Measurements from ENCODE around the gene DNMT1.

The DNMT1 gene

GRCh38 chr19:10115392-10116084 is 79.2 kb downstream of the DNMT1 start:
- in situ Hi-C loops (cut with HindIII; ENCODE audit: low sequenced_read_pairs) = loop anchor here (25.0 kb wide), 1 partner anchor 178 kb away; the partner anchor contains the start of gene OLFM2

- in situ Hi-C loops (cut with HindIII; ENCODE audit: low sequenced_read_pairs) = loop anchor here (25.0 kb wide), 1 partner anchor 178 kb away; the partner anchor contains the start of gene OLFM2
Measured at GRCh38 chr19:10114651-10115391, 79.9 kb downstream of the DNMT1 start.

GRCh38 chr19:10113964-10114650 is 80.6 kb downstream of the DNMT1 start:
- in situ Hi-C loops (cut with HindIII; ENCODE audit: low sequenced_read_pairs) = loop anchor here (25.0 kb wide), 1 partner anchor 177 kb away; the partner anchor contains the start of gene OLFM2

DNA sequence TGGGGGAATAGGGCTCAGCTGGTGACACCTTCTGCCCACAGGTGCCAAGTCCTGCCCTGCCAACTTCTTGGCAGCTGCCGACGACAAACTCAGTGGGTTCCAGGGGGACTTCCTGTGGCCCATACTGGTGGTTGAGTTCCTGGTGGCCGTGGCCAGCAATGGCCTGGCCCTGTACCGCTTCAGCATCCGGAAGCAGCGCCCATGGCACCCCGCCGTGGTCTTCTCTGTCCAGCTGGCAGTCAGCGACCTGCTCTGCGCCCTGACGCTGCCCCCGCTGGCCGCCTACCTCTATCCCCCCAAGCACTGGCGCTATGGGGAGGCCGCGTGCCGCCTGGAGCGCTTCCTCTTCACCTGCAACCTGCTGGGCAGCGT is 81.2 kb downstream of the DNMT1 start:
- in situ Hi-C loops (cut with HindIII; ENCODE audit: low sequenced_read_pairs) = loop anchor here (25.0 kb wide), 1 partner anchor 176 kb away; the partner anchor contains the start of gene OLFM2

DNA sequence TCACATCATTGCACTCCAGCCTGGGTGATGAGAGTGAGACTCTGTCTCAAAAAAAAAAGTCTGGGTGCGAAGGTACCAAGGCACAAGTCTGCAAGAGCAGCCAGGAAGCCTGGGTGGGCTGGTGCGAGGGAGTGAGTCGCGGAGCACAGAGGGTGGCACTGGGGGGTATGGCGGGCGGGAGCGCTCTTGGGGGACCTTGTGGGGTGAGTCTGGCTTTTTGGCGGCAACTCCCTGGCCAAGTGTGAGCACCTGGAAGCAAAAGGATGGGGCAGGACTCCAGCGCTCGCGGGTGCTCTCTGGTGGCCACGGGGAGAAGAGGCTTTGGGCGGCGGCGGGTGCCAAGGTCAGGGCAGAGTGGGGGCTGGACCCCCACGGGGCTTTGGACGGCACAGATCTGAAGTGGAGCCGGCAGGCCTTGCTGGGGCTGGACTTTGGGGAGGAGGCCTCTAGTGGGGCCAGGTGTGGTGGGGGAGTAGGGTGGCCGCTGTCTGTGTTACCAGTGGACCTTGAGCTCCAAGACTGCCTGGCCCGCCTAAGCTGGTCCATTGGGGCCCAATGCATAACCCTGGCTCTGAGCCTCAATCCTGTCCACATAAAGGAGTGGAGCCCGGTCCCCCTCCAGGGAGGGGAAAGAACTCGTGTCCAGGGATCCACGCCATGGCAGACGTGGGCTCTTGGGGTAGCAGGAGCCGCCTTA is 81.7 kb downstream of the DNMT1 start:
- in situ Hi-C loops (cut with HindIII; ENCODE audit: low sequenced_read_pairs) = loop anchor here (25.0 kb wide), 1 partner anchor 176 kb away; the partner anchor contains the start of gene OLFM2

DNA sequence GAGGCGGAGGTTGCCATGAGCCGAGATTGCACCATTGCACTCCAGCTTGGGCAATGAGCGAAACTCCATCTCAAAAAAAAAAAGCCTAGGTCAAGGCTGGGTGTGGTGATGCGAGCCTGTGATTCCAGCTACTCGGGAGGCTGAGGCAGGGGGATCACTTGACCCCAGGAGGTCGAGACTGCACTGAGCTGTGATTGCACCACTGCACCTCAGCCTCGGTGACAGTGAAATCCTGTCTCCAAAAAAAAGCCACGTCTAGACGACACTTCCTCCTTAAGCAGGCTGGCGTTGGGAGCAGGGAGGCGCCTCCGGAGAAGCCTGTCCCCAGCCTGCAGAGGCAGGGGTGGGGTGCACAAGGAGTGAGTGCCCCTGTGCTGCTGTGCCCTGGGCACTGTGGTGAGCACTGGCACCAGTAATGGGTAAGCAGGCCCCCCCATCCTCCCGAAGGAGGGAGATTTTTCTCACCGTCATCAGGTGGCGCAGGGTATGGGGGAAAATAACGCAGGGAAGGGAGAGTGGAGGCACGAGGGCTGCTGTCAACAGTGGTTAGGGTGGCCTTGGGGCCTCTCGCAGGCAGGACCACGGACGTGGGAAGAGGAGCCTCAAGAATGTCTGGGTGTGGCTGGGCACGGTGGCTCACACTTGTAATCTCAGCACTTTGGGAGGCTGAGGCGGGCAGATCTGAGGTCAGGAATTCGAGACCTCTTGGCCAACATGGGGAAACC is 82.6 kb downstream of the DNMT1 start:
- in situ Hi-C loops (cut with HindIII; ENCODE audit: low sequenced_read_pairs) = loop anchor here (25.0 kb wide), 1 partner anchor 175 kb away; the partner anchor contains the start of gene OLFM2

DNA sequence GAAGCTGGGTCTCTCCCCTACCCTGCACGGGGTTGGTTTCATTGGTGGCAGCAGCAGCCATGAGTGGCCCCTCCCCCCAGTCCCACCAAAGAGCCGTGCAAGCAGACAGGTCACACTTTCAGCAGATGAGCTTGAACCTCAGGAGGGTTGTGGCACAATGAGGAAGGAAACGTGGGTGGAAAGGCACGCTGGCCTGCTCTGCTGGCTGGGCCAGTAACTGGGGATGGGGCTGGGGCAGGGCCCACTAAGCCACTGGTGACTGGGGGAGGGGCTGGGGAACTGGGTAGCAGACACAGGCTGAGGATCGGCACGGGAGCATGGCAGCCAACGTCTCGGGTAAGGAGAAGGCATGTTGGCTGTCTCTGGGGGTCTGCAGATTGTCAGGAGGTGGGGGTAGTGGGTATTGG is 83.3 kb downstream of the DNMT1 start, which contains the start of gene P2RY11:
P2RY11 (plus strand) TSS at position 289 of the 407 bp plus-strand sequence; CDS start at position 318, 29 bp downstream.
- in situ Hi-C loops (cut with HindIII; ENCODE audit: low sequenced_read_pairs) = loop anchor here (25.0 kb wide), 1 partner anchor 174 kb away; the partner anchor contains the start of gene OLFM2

DNA sequence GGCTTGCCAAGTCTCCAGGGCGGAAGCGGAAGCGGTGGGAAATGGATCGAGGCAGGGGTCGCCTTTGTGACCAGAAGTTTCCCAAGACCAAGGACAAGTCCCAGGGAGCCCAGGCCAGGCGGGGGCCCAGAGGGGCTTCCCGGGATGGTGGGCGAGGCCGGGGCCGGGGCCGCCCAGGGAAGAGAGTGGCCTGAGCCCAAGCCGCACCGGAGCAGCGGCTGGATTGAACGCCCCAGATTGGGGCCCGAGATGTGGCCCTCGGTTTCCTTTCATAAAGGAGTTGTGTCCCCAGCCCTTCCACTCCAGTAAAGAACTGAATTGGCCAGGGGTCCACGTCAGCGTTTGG is 83.8 kb downstream of the DNMT1 start:
- in situ Hi-C loops (cut with HindIII; ENCODE audit: low sequenced_read_pairs) = loop anchor here (25.0 kb wide), 1 partner anchor 174 kb away; the partner anchor contains the start of gene OLFM2

DNA sequence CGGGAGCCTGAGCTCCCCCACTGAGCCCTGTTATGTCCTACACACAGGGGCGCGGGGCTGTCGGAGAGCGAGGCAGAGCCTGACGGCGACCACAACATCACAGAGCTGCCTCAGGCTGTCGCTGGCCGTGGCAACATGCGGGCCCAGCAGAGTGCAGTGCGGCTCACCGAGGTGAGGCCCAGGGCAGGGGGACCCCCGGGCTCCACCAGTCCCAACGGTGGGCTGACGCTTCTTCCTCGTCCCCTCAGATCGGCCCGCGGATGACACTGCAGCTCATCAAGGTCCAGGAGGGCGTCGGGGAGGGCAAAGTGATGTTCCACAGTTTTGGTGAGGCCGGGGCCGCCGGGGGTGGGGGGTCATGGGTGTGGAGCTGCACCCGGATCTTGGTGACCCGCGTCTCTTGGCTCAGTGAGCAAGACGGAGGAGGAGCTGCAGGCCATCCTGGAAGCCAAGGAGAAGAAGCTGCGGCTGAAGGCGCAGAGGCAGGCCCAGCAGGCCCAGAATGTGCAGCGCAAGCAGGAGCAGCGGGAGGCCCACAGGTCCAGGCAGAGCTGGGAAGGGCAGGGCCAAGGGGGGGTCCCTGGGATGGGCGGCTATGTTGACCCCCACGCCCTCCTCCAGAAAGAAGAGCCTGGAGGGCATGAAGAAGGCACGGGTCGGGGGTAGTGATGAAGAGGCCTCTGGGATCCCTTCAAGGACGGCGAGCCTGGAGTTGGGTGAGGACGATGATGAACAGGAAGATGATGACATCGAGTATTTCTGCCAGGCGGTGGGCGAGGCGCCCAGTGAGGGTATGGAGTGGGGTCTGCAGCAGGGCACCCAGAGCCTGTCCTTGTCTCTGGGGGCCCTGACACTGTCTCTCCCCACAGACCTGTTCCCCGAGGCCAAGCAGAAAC is 84.4 kb downstream of the DNMT1 start:
- in situ Hi-C loops (cut with HindIII; ENCODE audit: low sequenced_read_pairs) = loop anchor here (25.0 kb wide), 1 partner anchor 173 kb away; the partner anchor contains the start of gene OLFM2

DNA sequence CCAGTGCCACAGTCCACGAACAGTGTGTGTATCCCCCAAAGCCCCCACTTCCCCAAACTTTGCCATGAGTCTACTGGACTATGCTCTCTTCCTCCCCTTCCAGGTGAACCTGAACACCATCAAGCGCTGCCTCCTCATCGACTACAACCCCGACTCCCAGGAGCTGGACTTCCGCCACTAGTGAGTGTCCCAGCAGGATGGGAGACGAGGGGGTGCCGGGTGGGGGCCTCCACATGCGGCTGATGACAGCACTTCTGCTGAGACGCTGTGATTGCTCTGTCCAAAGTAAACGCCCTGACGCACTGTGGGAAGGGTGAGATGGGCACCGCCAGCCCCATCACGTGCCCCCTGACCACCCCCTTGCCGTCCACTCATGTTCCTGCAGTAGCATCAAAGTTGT is 85.2 kb downstream of the DNMT1 start:
- in situ Hi-C loops (cut with HindIII; ENCODE audit: low sequenced_read_pairs) = loop anchor here (25.0 kb wide), 1 partner anchor 172 kb away; the partner anchor contains the start of gene OLFM2

DNA sequence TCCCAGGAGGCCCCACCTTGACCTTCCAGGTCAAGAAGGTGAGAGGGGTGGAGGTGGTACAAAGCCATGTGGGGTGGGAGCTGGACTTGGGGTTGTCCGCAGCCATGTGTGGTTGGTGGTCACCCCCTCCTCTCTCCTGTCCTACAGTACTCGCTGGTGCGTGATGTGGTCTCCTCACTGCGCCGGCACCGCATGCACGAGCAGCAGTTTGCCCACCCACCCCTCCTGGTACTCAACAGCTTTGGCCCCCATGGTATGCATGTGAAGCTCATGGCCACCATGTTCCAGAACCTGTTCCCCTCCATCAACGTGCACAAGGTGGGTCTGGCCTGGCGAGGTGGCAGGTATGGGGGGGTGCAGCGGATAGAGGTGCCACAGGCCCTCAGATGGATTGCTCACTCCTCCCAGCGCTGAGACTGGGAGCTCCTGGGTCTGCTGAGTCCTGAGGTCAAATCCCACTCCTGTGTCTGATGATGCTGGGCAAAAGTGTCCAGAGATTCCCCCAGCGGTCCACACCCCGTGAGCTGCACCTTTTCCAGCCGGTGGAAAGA is 86.9 kb downstream of the DNMT1 start:
- in situ Hi-C loops (cut with HindIII; ENCODE audit: low sequenced_read_pairs) = loop anchor here (25.0 kb wide), 1 partner anchor 171 kb away; the partner anchor contains the start of gene OLFM2

GRCh38 chr19:10107254-10107653 is 87.5 kb downstream of the DNMT1 start:
- in situ Hi-C loops (cut with HindIII; ENCODE audit: low sequenced_read_pairs) = loop anchor here (25.0 kb wide), 1 partner anchor 170 kb away; the partner anchor contains the start of gene OLFM2

DNA sequence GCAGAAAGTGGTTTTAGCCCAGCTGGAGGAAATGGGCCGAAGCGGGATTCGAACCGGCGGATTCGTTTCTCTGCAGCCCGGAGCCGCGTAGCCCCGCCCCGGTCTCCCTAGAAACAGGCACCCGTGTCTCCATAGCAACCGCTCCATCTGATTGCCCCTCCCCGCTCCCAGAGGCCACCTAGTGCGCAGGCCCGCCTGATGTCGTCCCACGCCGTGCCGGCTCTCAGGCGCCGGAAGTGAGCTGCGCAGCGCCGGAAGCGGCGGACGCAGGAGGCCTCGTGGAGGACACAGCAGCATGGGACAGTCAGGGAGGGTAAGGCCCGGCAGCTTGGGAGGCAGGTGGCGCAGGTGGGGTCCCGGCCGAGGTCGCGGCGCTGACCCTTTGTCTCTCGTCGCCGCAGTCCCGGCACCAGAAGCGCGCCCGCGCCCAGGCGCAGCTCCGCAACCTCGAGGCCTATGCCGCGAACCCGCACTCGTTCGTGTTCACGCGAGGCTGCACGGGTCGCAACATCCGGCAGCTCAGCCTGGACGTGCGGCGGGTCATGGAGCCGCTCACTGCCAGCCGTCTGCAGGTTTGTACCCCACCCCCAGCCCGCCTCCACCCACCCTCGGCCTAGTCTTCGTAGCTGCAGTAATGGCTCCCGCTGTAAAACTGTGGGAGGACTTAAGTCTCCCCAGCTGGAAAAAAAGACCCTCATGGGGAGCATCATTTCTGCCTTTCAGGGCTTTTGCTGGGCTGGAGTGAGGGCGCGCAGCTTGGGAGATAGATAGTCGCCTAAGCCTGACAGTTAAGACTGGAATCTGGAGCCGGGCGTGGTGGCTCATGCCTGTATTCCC is 88.4 kb downstream of the DNMT1 start, which contains the start of gene PPAN:
PPAN (plus strand) TSS at position 263 of the 837 bp plus-strand sequence; CDS start at position 296, 33 bp downstream.
- in situ Hi-C loops (cut with HindIII; ENCODE audit: low sequenced_read_pairs) = loop anchor here (25.0 kb wide), 1 partner anchor 169 kb away; the partner anchor contains the start of gene OLFM2

DNA sequence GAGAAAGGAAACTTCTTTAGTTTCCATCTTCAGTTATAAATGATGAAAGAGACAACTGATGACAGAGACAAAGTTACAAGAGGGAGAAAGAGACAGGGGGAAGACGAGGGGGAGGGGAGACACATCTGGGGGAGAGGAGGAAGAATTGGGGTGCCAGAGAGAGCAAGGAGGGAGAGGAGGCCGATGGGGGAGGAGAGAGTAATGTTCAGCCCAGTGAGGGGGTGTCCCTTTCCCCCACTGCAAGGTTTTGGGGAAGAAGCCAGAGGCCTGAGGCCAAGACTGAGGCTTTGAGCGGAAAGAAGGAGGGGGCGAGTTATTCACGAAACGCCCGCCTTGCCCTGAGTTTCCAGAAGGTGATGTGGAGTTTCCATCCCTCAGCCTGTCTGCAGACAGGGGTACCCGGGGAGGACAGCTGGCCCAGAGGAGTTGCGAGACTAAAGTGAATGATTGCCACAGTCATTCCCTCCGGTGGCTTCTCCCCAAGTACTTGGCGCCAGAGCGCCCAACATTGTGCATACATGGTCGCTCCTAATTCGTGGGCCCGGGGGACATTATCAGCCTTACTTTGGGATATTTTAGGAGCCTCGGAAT is 89.1 kb downstream of the DNMT1 start:
- in situ Hi-C loops (cut with HindIII; ENCODE audit: low sequenced_read_pairs) = loop anchor here (25.0 kb wide), 1 partner anchor 168 kb away; the partner anchor contains the start of gene OLFM2

DNA sequence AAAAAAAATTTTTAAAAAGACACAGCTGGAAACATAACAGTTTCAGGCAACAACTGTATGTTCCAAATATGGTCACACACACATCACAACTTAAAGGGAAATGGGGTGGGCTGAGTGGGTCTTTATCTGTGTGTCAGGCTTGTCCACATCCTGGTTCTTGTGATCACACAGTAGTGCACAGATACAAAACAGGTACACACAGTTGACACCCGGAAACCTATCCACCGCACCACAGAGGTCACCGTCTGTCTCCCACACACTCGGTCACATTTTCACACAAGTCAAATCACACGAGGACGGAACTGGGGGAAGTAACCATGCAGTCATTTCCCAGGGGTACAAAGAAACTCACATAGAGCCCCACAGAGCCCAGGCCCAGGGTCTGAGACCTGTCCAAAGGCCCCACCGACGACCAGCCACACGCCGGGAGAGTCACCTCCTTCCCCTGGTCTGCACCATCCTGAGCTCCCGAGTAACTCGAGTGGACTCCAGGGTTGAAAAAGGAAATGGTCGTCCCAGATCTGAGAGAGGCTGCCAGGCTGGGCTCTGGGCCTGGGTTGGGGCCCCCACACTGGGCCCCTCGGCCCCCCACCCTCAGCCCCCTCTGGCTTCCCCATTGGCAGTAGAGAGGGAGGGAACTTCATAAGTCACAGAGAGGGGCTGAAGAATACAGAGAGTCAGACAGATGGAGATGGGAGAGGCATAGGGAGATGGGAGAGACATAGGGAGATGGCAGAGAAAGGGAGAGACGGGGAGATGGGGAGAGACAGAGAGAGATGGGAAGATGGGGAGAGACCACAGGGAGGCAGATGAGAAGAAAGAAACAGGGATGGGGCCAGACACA is 89.9 kb downstream of the DNMT1 start:
- in situ Hi-C loops (cut with HindIII; ENCODE audit: low sequenced_read_pairs) = loop anchor here (25.0 kb wide), 1 partner anchor 168 kb away; the partner anchor contains the start of gene OLFM2

GRCh38 chr19:10104130-10104513 is 90.6 kb downstream of the DNMT1 start:
- in situ Hi-C loops (cut with HindIII; ENCODE audit: low sequenced_read_pairs) = loop anchor here (25.0 kb wide), 1 partner anchor 167 kb away; the partner anchor contains the start of gene OLFM2

Measured in endothelial cell of hepatic sinusoid (primary cell).